Keratinocyte (primary cell): ENCODE results near the gene PPHLN1. TPM values are rescaled to one million over a fixed set of nuclear protein-coding genes. Genes with fewer than 3 reads are reported as not detected.

Experiments
- DNase-seq: peaks from one replicate; pipeline ENCODE4 v3.0.0-alpha.2; 2011; ENCODE audit warnings: low read depth, missing footprints, low spot score
- FAIRE-seq: peaks from 2 replicates; lab custom pipeline; 2011; peaks lifted over from hg19 to GRCh38; lab: Jason Lieb, UNC
- H2AFZ ChIP-seq: 2 replicates; pipeline ENCODE4 v1.6.0; 2012; ENCODE audit warnings: low read length, control low read depth, inconsistent platforms; ENCODE audit not compliant: control insufficient read depth
- H3K27ac ChIP-seq: 2 replicates; pipeline ENCODE4 v1.5.1; 2011; ENCODE audit warnings: low read length; ENCODE audit not compliant: control insufficient read depth, insufficient read depth
- H3K27me3 ChIP-seq: 3 replicates; pipeline ENCODE4 v1.6.0; 2011; ENCODE audit warnings: low read length; ENCODE audit not compliant: control insufficient read depth, insufficient read depth; ENCODE audit errors: extremely low read depth
- H3K36me3 ChIP-seq, 2 experiments: 2 replicates in 1 of 2; 3 replicates in 1 of 2; pipeline ENCODE4 v1.5.1; 2011; ENCODE audit warnings: low read length in 2 of 2, mild to moderate bottlenecking in 1 of 2; ENCODE audit not compliant: control insufficient read depth in 2 of 2, insufficient read depth in 2 of 2; ENCODE audit errors: extremely low read depth in 1 of 2
- H3K4me1 ChIP-seq: 3 replicates; pipeline ENCODE4 v1.5.1; 2011; ENCODE audit warnings: low read length; ENCODE audit not compliant: control insufficient read depth, insufficient read depth; ENCODE audit errors: extremely low read depth
- H3K4me2 ChIP-seq: 3 replicates; pipeline ENCODE4 v1.6.0; 2011; ENCODE audit warnings: low read depth, low read length; ENCODE audit not compliant: control insufficient read depth, insufficient read depth; ENCODE audit errors: extremely low read depth
- H3K4me3 ChIP-seq, 3 experiments: fragments of 200-600 bp in 1 of 3; sonication (generic) in 1 of 3; 2 replicates in 2 of 3; 3 replicates in 1 of 3; pipeline ENCODE4 v1.5.1; 2011 to 2016; ENCODE audit warnings: low read length in 3 of 3, mild to moderate bottlenecking in 3 of 3, control low read depth in 2 of 3, inconsistent platforms in 1 of 3, low read depth in 1 of 3, mixed read lengths in 1 of 3, mixed run types in 1 of 3, moderate library complexity in 1 of 3; ENCODE audit not compliant: control insufficient read depth in 2 of 3, insufficient read depth in 2 of 3; ENCODE audit errors: extremely low read depth in 1 of 3
- H3K79me2 ChIP-seq: 2 replicates; pipeline ENCODE4 v1.6.0; 2012; ENCODE audit warnings: low read length; ENCODE audit not compliant: control insufficient read depth, insufficient read depth
- H3K9ac ChIP-seq: 3 replicates; pipeline ENCODE4 v1.6.0; 2011; ENCODE audit warnings: low read length; ENCODE audit not compliant: control insufficient read depth, insufficient read depth; ENCODE audit errors: extremely low read depth
- H3K9me1 ChIP-seq: 3 replicates; pipeline ENCODE4 v1.6.0; 2011; ENCODE audit warnings: low read length; ENCODE audit not compliant: control insufficient read depth, insufficient read depth; ENCODE audit errors: extremely low read depth
- H3K9me3 ChIP-seq: 2 replicates; pipeline ENCODE4 v1.5.1; 2012; ENCODE audit warnings: low read depth, low read length; ENCODE audit not compliant: control insufficient read depth
- H4K20me1 ChIP-seq: 3 replicates; pipeline ENCODE4 v1.6.0; 2011; ENCODE audit warnings: low read length; ENCODE audit not compliant: control insufficient read depth, insufficient read depth; ENCODE audit errors: extremely low read depth
- CTCF ChIP-seq, 3 experiments: IDR thresholded peaks in 1 of 3; conservative IDR thresholded peaks in 1 of 3; optimal IDR thresholded peaks in 1 of 3; 2 replicates in 2 of 3; 3 replicates in 1 of 3; pipeline versions ENCODE3 to v1.5.1; 2011; ENCODE audit warnings: low read length in 3 of 3, mild to moderate bottlenecking in 3 of 3, moderate library complexity in 2 of 3, control low read depth in 1 of 3, inconsistent platforms in 1 of 3; ENCODE audit not compliant: insufficient read depth in 2 of 3; ENCODE audit errors: extremely low read depth in 1 of 3
- EZH2 ChIP-seq: IDR thresholded peaks from one replicate; pipeline ENCODE4 v1.6.1; 2012; ENCODE audit warnings: inconsistent platforms, mild to moderate bottlenecking, low read length, moderate library complexity
- dilution Hi-C: fragments of 300-500 bp; cut with MboI; formaldehyde crosslinking; loops from one replicate; pipeline ENCODE4 v1.7.0; 2020; ENCODE audit warnings: low sequenced_read_pairs; ENCODE audit not compliant: extremely low pct_ligation_motif_present
- polyA plus RNA-seq, 5 experiments: library from polyadenylated mRNA; depleted of rRNA in 3 of 5; stranded (reverse) in 3 of 5; stranded (forward) in 1 of 5; unstranded in 1 of 5; fragments of >200 nt; gene quantifications; 1 replicate in 1 of 5; 2 replicates in 3 of 5; 3 replicates in 1 of 5; pipeline versions ENCODE4 v1.2.1 to v1.2.3, GENCODE V29; 2011 to 2012; ENCODE audit warnings: missing spikeins in 2 of 5, low read depth in 1 of 5, low replicate concordance in 1 of 5

Gene PPHLN1
- polyA plus RNA-seq, 1 donor (not counting 4 experiments of a cell fraction or from before 2014, with no cell fraction given), result 95.5 TPM

GRCh38 chr12:42444192-42444943, 118.4 kb downstream of the PPHLN1 start:
- H3K36me3 ChIP-seq, result peaks cover 7 to 11% of the 10 kb centered on the region in 2 experiments
- no peaks in the 10 kb centered on the region for H3K9me1 ChIP-seq
- H3K79me2 ChIP-seq, result no peaks in the 10 kb centered on the region
- dilution Hi-C loops, result no loop called here
- H4K20me1 ChIP-seq, result no peaks in the 10 kb centered on the region
- no peak for DNase-seq
- no peak overlapping the region for H3K9ac ChIP-seq
- no peaks in the 10 kb centered on the region for H3K9me3 ChIP-seq
- H3K27ac ChIP-seq, result no peak overlapping the region
- H3K4me3 ChIP-seq, result no peak overlapping the region
- TF ChIP-seq CTCF (optimal IDR thresholded peaks at IDR 0.05 in 1 of 3, IDR thresholded peaks at IDR 0.05 in 1 of 3, conservative IDR thresholded peaks at IDR 0.05 in 1 of 3; ENCODE audit: extremely low read depth in 1 of 3, insufficient read depth in 2 of 3, low read length in 3 of 3) (no peak), EZH2 (no peak)
- no peaks in the 10 kb centered on the region for H3K27me3 ChIP-seq
- H3K4me2 ChIP-seq, result no peak overlapping the region
- no peak overlapping the region for H2AFZ ChIP-seq
- FAIRE-seq, result no peak
- H3K4me1 ChIP-seq, result no peaks in the 10 kb centered on the region

GRCh38 chr12:42445891-42446290, 119.9 kb downstream of the PPHLN1 start:
- no peak for TF ChIP-seq CTCF (optimal IDR thresholded peaks at IDR 0.05 in 1 of 3, IDR thresholded peaks at IDR 0.05 in 1 of 3, conservative IDR thresholded peaks at IDR 0.05 in 1 of 3; ENCODE audit: extremely low read depth in 1 of 3, insufficient read depth in 2 of 3, low read length in 3 of 3)
- no peak overlapping the region for H2AFZ ChIP-seq
- no peak for FAIRE-seq
- H3K27ac ChIP-seq, result no peak overlapping the region
- no peak overlapping the region for H3K4me2 ChIP-seq
- no peaks in the 10 kb centered on the region for H3K79me2 ChIP-seq
- H3K4me3 ChIP-seq, result no peak overlapping the region
- no peaks in the 10 kb centered on the region for H3K4me1 ChIP-seq
- H3K27me3 ChIP-seq, result no peaks in the 10 kb centered on the region
- peaks cover 6 to 11% of the 10 kb centered on the region in 2 experiments for H3K36me3 ChIP-seq
- dilution Hi-C loops, result no loop called here
- no peaks in the 10 kb centered on the region for H3K9me1 ChIP-seq
- H4K20me1 ChIP-seq, result no peaks in the 10 kb centered on the region
- H3K9me3 ChIP-seq, result no peaks in the 10 kb centered on the region
- no peak overlapping the region for H3K9ac ChIP-seq
- DNase-seq, result no peak
